Measurements from ENCODE around the gene PEAK1.

The PEAK1 gene

GRCh38 chr15:77121599-77121998 is 298.3 kb downstream of the PEAK1 start:
- no peak for DNase-seq

- DNase-seq, result no peak
These were observed 299.3 kb downstream of the PEAK1 start for GRCh38 chr15:77120576-77120975.

GRCh38 chr15:77119446-77119845 is 300.5 kb downstream of the PEAK1 start:
- no peak for DNase-seq

- peak; percentile 39 to 60 for DNase-seq
These were observed 301.0 kb downstream of the PEAK1 start for GRCh38 chr15:77118882-77119321.

GRCh38 chr15:77115179-77115578 is 304.7 kb downstream of the PEAK1 start:
- DNase-seq, result no peak

- DNase-seq, result no peak
These were observed 306.9 kb downstream of the PEAK1 start for GRCh38 chr15:77112838-77113504.

- no peak for DNase-seq
These were observed 308.1 kb downstream of the PEAK1 start for GRCh38 chr15:77111789-77112188.

GRCh38 chr15:77107531-77108355 is 312.2 kb downstream of the PEAK1 start:
- DNase-seq, result peak; percentile 22 to 32

- no peak for DNase-seq
These were observed 312.8 kb downstream of the PEAK1 start for GRCh38 chr15:77107068-77107467.

GRCh38 chr15:77104155-77104554 is 315.7 kb downstream of the PEAK1 start:
- no peak for DNase-seq

- DNase-seq, result no peak
These were observed 320.0 kb downstream of the PEAK1 start for GRCh38 chr15:77099741-77100463.

GRCh38 chr15:77098572-77098971 is 321.3 kb downstream of the PEAK1 start:
- DNase-seq, result no peak

GRCh38 chr15:77097921-77098320 is 322.0 kb downstream of the PEAK1 start:
- DNase-seq, result no peak

- no peak for DNase-seq
These were observed 322.6 kb downstream of the PEAK1 start for GRCh38 chr15:77097248-77097721.

GRCh38 chr15:77096541-77096940 is 323.4 kb downstream of the PEAK1 start:
- no peak for DNase-seq

- DNase-seq, result no peak
These were observed 323.8 kb downstream of the PEAK1 start for GRCh38 chr15:77096138-77096537.

GRCh38 chr15:77094397-77095030 is 325.4 kb downstream of the PEAK1 start:
- DNase-seq, result no peak

GRCh38 chr15:77093436-77093835 is 326.5 kb downstream of the PEAK1 start:
- no peak for DNase-seq

GRCh38 chr15:77091097-77091496 is 328.8 kb downstream of the PEAK1 start:
- no peak for DNase-seq

GRCh38 chr15:77087213-77087612 is 332.7 kb downstream of the PEAK1 start:
- no peak for DNase-seq

GRCh38 chr15:77085297-77085696 is 334.6 kb downstream of the PEAK1 start:
- DNase-seq, result no peak

GRCh38 chr15:77084436-77084835 is 335.5 kb downstream of the PEAK1 start:
- DNase-seq, result no peak

Measured in CD4-positive, alpha-beta T cell treated with Interleukin-1 beta for 1 hour (primary cell).